GM12878 (cell line): Measurements from ENCODE around the gene OPA1. TPM values are rescaled to one million over a fixed set of nuclear protein-coding genes. Genes with fewer than 3 reads are reported as not detected.
A peak's percentile ranks its signal among the peaks of the same experiment; 100 is the strongest.

Source experiments
- ATAC-seq: fragments of 200-7000 bp; cut with Tn5 transposase; 3 replicates; pipeline ENCODE4 v1.9.1; 2020; ENCODE audit warnings: mild to moderate bottlenecking, moderate library complexity
- BruUV-seq: library from RNA; stranded (reverse); fragments of 400-500 nt; replicated peaks from 2 replicates; lab custom pipeline; 2021; lab: Mats Ljungman, UMichigan
- CTCF ChIA-PET: fragments of 300-600 bp; sonication (Branson Sonifier 250); formaldehyde crosslinking; extraction: SDS; loops from one replicate; lab custom pipeline; 2021; ENCODE audit warnings: inconsistent platforms; lab: Yijun Ruan, JAX
- POLR2A ChIA-PET: fragments of 350-600 bp; formaldehyde crosslinking; extraction: SDS; loops from one replicate; lab custom pipeline; 2021; ENCODE audit warnings: inconsistent platforms; lab: Charles Lee
- RAD21 ChIA-PET: fragments of 300-600 bp; sonication (Branson Sonifier 250); formaldehyde crosslinking; loops from one replicate; lab custom pipeline; 2023; ENCODE audit warnings: antibody characterized with exemption; ENCODE audit not compliant: unreplicated experiment; lab: Charles Lee
- SMC1A ChIA-PET: fragments of 300-600 bp; sonication (Branson Sonifier 250); formaldehyde crosslinking; loops from one replicate; lab custom pipeline; 2023; ENCODE audit not compliant: unreplicated experiment, uncharacterized antibody; lab: Charles Lee
- DNase-seq: peaks from one replicate; pipeline ENCODE4 v3.0.0-alpha.2; 2011; ENCODE audit warnings: low read depth, low spot score
- FAIRE-seq: peaks from 3 replicates; lab custom pipeline; 2011; peaks lifted over from hg19 to GRCh38; lab: Jason Lieb, UNC
- H2AFZ ChIP-seq: 2 replicates; pipeline ENCODE4 v1.6.0; 2011; ENCODE audit warnings: low read depth, low read length, control low read depth; ENCODE audit not compliant: control insufficient read depth
- H3K27ac ChIP-seq: 2 replicates; pipeline ENCODE4 v1.5.1; 2011; ENCODE audit warnings: control low read depth; ENCODE audit not compliant: control insufficient read depth, insufficient read depth
- H3K27me3 ChIP-seq, 2 experiments: replicated peaks in 1 of 2; 2 replicates each; pipeline versions ENCODE4 v1.6.0 to v1.6.1; 2011; ENCODE audit warnings: low read length in 1 of 2; ENCODE audit not compliant: control insufficient read depth in 2 of 2, insufficient read depth in 2 of 2
- H3K36me3 ChIP-seq, 2 experiments: 2 replicates each; pipeline ENCODE4 v1.5.1; 2011; ENCODE audit warnings: low read length in 1 of 2; ENCODE audit not compliant: control insufficient read depth in 2 of 2, insufficient read depth in 2 of 2
- H3K4me1 ChIP-seq: 2 replicates; pipeline ENCODE4 v1.6.1; 2011; ENCODE audit warnings: mild to moderate bottlenecking, low read length, moderate library complexity, mixed read lengths; ENCODE audit not compliant: control insufficient read depth, insufficient read depth
- H3K4me2 ChIP-seq: 2 replicates; pipeline ENCODE4 v1.6.0; 2011; ENCODE audit warnings: control low read depth; ENCODE audit not compliant: control insufficient read depth, insufficient read depth
- H3K4me3 ChIP-seq: fragments of 200-600 bp; sonication (generic); 2 replicates; pipeline ENCODE4 v1.5.1; 2016
- H3K79me2 ChIP-seq: 2 replicates; pipeline ENCODE4 v1.6.0; 2011; ENCODE audit warnings: low read length; ENCODE audit not compliant: control insufficient read depth, insufficient read depth
- H3K9ac ChIP-seq: 2 replicates; pipeline ENCODE4 v1.8.0; 2011; ENCODE audit warnings: low read length, control low read depth, mixed read lengths; ENCODE audit not compliant: control insufficient read depth, insufficient read depth
- H3K9me3 ChIP-seq: replicated peaks from 3 replicates; pipeline ENCODE4 v1.5.1; 2011; ENCODE audit warnings: mild to moderate bottlenecking, low read length; ENCODE audit not compliant: control insufficient read depth, insufficient read depth
- H4K20me1 ChIP-seq: 2 replicates; pipeline ENCODE4 v1.6.0; 2011; ENCODE audit not compliant: control insufficient read depth, insufficient read depth
- ATF7 ChIP-seq: fragments of 450-650 bp; IDR thresholded peaks from 2 replicates; pipeline ENCODE4 v1.6.1; 2016; ENCODE audit warnings: low read depth, mild to moderate bottlenecking
- IKZF2 ChIP-seq, 2 experiments: fragments of 450-650 bp; IDR thresholded peaks; 2 replicates each; pipeline ENCODE4 v1.6.1; 2017; ENCODE audit warnings: mild to moderate bottlenecking in 2 of 2, moderate library complexity in 2 of 2
- LARP7 ChIP-seq: fragments of 450-650 bp; IDR thresholded peaks from 2 replicates; pipeline ENCODE4 v1.6.1; 2017; ENCODE audit warnings: mild to moderate bottlenecking
- NFIC ChIP-seq: IDR thresholded peaks from 2 replicates; pipeline ENCODE4 v1.6.1; 2012; ENCODE audit warnings: low read depth, mild to moderate bottlenecking, inconsistent platforms, low read length, moderate library complexity
- RAD51 ChIP-seq: fragments of 450-650 bp; IDR thresholded peaks from 2 replicates; pipeline ENCODE4 v1.6.1; 2016; ENCODE audit warnings: moderate library complexity, mild to moderate bottlenecking, inconsistent platforms
- WGBS: methylation state at CpG from one replicate; pipeline ENCODE4 v1.1.6; 2016; ENCODE audit warnings: low lambda C conversion rate; ENCODE audit not compliant: insufficient replicate concordance, insufficient coverage; ENCODE audit errors: missing lambda C conversion rate; 5-methylcytosine and 5-hydroxymethylcytosine counted together
- in situ Hi-C: fragments of 300-500 bp; cut with MboI; formaldehyde crosslinking; loops from 9 replicates; pipeline ENCODE4 v1.14.3; 2018; ENCODE audit warnings: mixed read lengths
- intact Hi-C: fragments of 100-400 bp; cut with micrococcal nuclease; formaldehyde crosslinking; loops from one replicate; pipeline ENCODE4 v1.14.2; 2022; ENCODE audit not compliant: unreplicated experiment
- polyA plus RNA-seq, 11 experiments: library from polyadenylated mRNA; depleted of rRNA in 4 of 11; unstranded in 6 of 11; stranded (reverse) in 5 of 11; fragments of >200 nt; fragmentation: Nextera tagmentation in 4 of 11; fragmentation: Illumina TruSeq in 1 of 11; extraction: Ambion mirVana in 4 of 11; extraction: Trizol in 1 of 11; gene quantifications; 1 replicate in 1 of 11; 2 replicates in 10 of 11; pipeline versions ENCODE4 v1.2.1 to v1.2.3, GENCODE V29; 2011 to 2016; ENCODE audit warnings: inconsistent platforms in 2 of 11, missing spikeins in 2 of 11, low read depth in 1 of 11
- total RNA-seq, 4 experiments: library from RNA; depleted of rRNA in 3 of 4; stranded (reverse); fragments of >200 nt in 3 of 4; fragmentation: Illumina TruSeq in 1 of 4; extraction: Trizol in 1 of 4; gene quantifications; 2 replicates each; pipeline versions ENCODE4 v1.2.1 to v1.2.3, GENCODE V29; 2013 to 2021

Gene OPA1
- total and polyA plus RNA-seq, 10 of the 15 experiments (the other 5 are each of a cell fraction or from before 2014, with no cell fraction given), result 14.7 to 108 (median 59.3) TPM

- WGBS, result 53% methylated on average over 11 of the region's 13 CpGs
- RAD21 ChIA-PET, result interaction anchor here (0.7 to 2.1 kb wide), 5 partner anchors 50 to 570 kb away, joined by 3 to 5 read pairs (median 4); no protein-coding TSS in a partner anchor
- peak; percentile 27 for DNase-seq
- H3K4me3 ChIP-seq, result peak overlapping the region; percentile 46; the same call in 1 of the 2 replicates
- no peak for TF ChIP-seq LARP7
- TF ChIP-seq IKZF2 (IDR thresholded peaks at IDR 0.05), result 0 out of 4 replicates have a peak, but pooled peaks of 1 of the 2 experiments have one; percentile 28
- peak; percentile 56; the same call in 1 of the 2 replicates for TF ChIP-seq RAD51
- no peak for TF ChIP-seq NFIC
- peak; percentile 94 for TF ChIP-seq ATF7
- SMC1A ChIA-PET, result interaction anchor here (0.6 to 2.8 kb wide), 5 partner anchors 9 to 57 kb away, joined by 3 to 12 read pairs (median 3); no protein-coding TSS in a partner anchor
- in situ Hi-C loops (no loop called here), intact Hi-C loops (no loop called here)
- no peak for FAIRE-seq
- H4K20me1 ChIP-seq, result no peaks in the 10 kb centered on the region
- peak overlapping the region; percentile 71 for H2AFZ ChIP-seq
- no peaks in the 10 kb centered on the region for H3K36me3 ChIP-seq
- H3K79me2 ChIP-seq, result no peaks in the 10 kb centered on the region
- peak overlapping the region; percentile 86 for H3K4me2 ChIP-seq
- peak overlapping the region; percentile 72 for H3K9ac ChIP-seq
- ATAC-seq, result peak; percentile 8
- H3K27me3 ChIP-seq, result no peaks in the 10 kb centered on the region
- no TSS peak for BruUV-seq
- CTCF ChIA-PET, result interaction anchor here (0.7 to 2.0 kb wide), 4 partner anchors 41 to 599 kb away, joined by 3 to 6 read pairs (median 4); no protein-coding TSS in a partner anchor
- POLR2A ChIA-PET, result interaction anchor here (0.6 to 0.9 kb wide), 2 partner anchors 397 to 449 kb away, joined by 3 to 7 read pairs; no protein-coding TSS in a partner anchor
- peaks cover 1% of the 10 kb centered on the region; the same call in 2 of the 3 replicates for H3K9me3 ChIP-seq
- H3K4me1 ChIP-seq, result peaks cover 14% of the 10 kb centered on the region
- peak overlapping the region; percentile 85; the same call in 1 of the 2 replicates for H3K27ac ChIP-seq
These were observed 151.2 kb downstream of the OPA1 start for GRCh38 chr3:193744048-193744821.
